Effector memory CD4-positive, alpha-beta T cell (primary cell): ENCODE measurements around the gene PPAT.
"Not testable (repeated sequence)": the region's sequence is repeated elsewhere in the genome, so short reads cannot be mapped to it uniquely, and the experiment has no call there.

Experiments
- DNase-seq, 3 donors: peaks; one replicate each; pipeline ENCODE4 v3.0.0-alpha.2; 2020
- H3K27ac ChIP-seq: 2 replicates; pipeline ENCODE4 v1.7.0; 2013; ENCODE audit warnings: mild to moderate bottlenecking, low read length, moderate library complexity; ENCODE audit not compliant: insufficient read depth, poor library complexity, severe bottlenecking
- H3K27me3 ChIP-seq: replicated peaks from 2 replicates; pipeline ENCODE4 v1.7.0; 2013; ENCODE audit warnings: mild to moderate bottlenecking, low read length; ENCODE audit not compliant: insufficient read depth, control insufficient read depth, poor library complexity, severe bottlenecking
- H3K36me3 ChIP-seq: 2 replicates; pipeline ENCODE4 v1.7.0; 2013; ENCODE audit warnings: mild to moderate bottlenecking, low read length, moderate library complexity; ENCODE audit not compliant: control insufficient read depth, insufficient read depth
- H3K4me1 ChIP-seq: 2 replicates; pipeline ENCODE4 v1.7.0; 2013; ENCODE audit warnings: low read length, mild to moderate bottlenecking; ENCODE audit not compliant: control insufficient read depth, insufficient read depth, poor library complexity, severe bottlenecking
- H3K4me3 ChIP-seq: 2 replicates; pipeline ENCODE4 v1.7.0; 2013; ENCODE audit warnings: low read length, low read depth, mild to moderate bottlenecking; ENCODE audit not compliant: insufficient read depth, poor library complexity, severe bottlenecking
- H3K9me3 ChIP-seq: 2 replicates; pipeline ENCODE4 v1.7.0; 2013; ENCODE audit warnings: mild to moderate bottlenecking, low read length, moderate library complexity; ENCODE audit not compliant: control insufficient read depth

The PPAT gene

DNA sequence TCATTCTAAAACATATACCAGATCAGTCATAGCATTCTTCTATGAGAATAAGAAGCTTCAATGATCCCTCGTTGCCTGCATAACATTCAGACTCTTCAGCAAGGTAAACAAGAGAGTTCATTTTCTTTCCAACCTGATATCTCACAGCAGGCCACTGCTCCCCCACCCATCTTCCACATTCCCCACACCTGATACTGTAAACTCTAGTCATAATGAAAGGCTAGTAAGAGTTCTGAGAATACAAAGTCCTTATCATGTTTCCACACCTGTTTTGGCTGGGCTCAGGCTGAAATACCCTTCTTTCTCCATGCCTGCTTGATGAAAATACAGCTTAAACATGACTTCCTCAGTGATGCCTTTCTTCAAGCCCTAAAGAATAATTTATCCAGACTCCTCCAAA lies 45.9 kb downstream of the PPAT start:
- H3K9me3 ChIP-seq, result no peaks in the 10 kb centered on the region
- peaks cover 4% of the 10 kb centered on the region for H3K4me1 ChIP-seq
- DNase-seq, result no peak
- no peak overlapping the region for H3K27ac ChIP-seq
- no peaks in the 10 kb centered on the region for H3K27me3 ChIP-seq
- no peak overlapping the region for H3K4me3 ChIP-seq
- no peaks in the 10 kb centered on the region for H3K36me3 ChIP-seq

DNA sequence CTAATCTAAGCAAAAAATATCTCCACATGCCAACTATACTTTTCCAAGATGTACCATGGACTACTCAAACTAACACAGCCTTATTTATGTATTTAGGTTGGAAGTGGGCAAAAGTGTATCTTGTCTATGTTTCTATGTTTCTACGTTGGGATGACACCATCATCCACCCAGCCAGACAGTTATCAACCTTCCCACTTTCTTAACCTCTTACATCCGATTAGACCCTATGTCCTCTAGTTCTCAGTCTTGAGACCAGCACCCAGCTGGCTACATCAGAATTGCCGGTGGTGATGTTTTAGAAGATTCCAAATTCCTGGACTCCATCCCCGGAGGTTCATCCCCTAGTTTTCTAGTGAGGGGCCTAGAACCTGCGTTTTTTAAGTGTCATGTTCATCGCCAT lies 47.1 kb downstream of the PPAT start:
- Histone ChIP-seq H3K4me3 (peak overlapping the region; percentile 90), H3K27me3 (no peaks in the 10 kb centered on the region), H3K4me1 (peaks cover 4% of the 10 kb centered on the region), H3K27ac (peak overlapping the region; percentile 95), H3K9me3 (no peaks in the 10 kb centered on the region), H3K36me3 (no peaks in the 10 kb centered on the region)
- DNase-seq, result no peak

DNA sequence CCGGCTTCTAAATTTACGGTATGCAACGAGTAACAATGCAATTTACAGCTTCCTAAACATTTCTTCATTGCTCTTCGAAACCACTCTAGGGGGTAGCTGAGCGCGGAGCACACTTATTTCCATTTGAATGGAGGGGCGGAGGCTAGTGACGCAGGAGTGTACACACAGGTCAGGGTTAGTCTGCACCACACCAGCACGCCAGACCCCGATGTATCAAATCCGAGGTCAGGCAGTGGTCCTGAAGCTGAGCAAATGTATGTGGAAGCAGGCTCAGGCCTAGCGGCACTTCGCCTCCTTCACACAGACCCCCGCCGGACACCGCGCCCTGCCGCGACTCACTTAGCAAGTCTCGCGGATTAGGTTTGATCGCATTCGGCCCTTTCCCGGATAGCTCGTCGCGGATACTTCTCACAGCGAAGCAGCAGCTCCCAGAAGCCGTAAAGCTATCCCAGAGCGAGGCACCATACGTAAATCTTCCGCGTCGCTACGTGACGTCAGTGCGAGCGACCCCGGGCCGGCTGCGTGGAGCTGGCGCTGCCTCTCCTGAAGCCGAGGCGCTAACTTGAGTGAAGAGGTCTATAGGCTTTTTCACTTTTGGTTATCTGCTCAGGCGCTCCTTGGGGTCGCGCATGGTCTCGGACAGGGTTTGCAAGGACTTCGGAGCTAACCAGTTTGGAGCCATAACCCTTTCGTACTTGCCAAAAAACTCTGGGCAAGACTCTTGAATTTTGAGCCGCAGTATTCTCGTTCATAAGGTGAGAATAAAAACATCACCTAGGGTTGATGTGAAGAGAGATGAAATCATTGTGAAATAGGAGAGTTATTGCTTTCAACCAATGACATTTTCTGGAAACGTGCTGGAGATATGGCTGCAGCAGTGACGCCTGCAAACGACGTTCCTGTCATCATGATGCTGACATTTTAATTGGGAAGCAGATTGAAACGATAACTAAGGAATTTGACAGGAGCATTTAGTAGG lies 48.1 kb downstream of the PPAT start, which contains the start of gene AASDH:
Gene AASDH, minus strand, starts transcription at position 469 of the 979 bp plus-strand sequence. CDS start 3,192 bp downstream, outside the sequence.
- peak within 1 kb of the TSS; percentile 95 for H3K27ac ChIP-seq
- H3K36me3 ChIP-seq, result no peaks in the 10 kb centered on the region
- no peaks in the 10 kb centered on the region for H3K27me3 ChIP-seq
- no peaks in the 10 kb centered on the region for H3K9me3 ChIP-seq
- H3K4me3 ChIP-seq, result peak within 1 kb of the TSS; percentile 90
- H3K4me1 ChIP-seq, result peaks cover 4% of the 10 kb centered on the region
- peak; percentile 89 to 91 (median 90) for DNase-seq

DNA sequence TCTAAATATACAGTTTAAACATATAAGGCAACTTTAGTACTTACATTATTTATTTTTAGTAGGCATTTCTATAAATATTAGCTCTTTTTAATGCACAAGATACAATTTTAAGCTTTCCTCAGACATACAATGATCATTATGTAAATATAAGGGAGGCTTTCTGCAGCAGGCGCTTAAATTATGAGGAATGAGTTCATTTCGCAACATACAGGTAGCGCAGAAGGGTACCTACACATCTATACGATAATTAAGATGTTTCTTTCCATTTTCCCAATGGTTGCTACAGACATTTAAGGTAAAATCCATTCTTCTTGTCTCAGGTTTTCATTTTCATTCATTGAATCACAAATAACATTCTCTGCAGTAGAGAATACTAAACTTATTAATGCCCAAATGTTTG lies 49.3 kb downstream of the PPAT start:
- no peak for DNase-seq
- Histone ChIP-seq H3K4me3 (no peak overlapping the region), H3K4me1 (peaks cover 4% of the 10 kb centered on the region), H3K36me3 (no peaks in the 10 kb centered on the region), H3K27me3 (no peaks in the 10 kb centered on the region), H3K9me3 (no peaks in the 10 kb centered on the region), H3K27ac (no peak overlapping the region)

DNA sequence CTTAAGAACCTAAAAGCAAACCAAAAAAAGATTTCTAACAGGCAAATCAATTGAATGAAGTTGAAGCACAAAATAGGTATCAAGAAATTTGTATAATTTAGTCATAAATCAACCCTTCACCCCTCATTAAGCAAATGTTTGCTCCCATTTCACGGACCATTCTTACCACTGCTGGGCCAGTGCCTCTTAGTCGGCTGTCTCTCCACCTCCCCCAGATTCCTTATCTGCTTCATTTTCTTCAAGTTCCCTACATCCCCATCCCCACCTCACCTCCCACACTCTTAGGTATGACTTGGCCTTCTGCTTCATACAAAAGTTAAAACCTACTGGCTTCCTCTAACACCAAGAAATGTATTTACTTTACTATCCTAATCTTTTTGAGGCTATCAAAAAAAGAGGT lies 60.0 kb downstream of the PPAT start:
- peaks cover 9% of the 10 kb centered on the region for H3K36me3 ChIP-seq
- no peak overlapping the region for H3K4me3 ChIP-seq
- no peaks in the 10 kb centered on the region for H3K27me3 ChIP-seq
- H3K9me3 ChIP-seq, result no peaks in the 10 kb centered on the region
- no peak for DNase-seq
- H3K4me1 ChIP-seq, result no peaks in the 10 kb centered on the region
- no peak overlapping the region for H3K27ac ChIP-seq

DNA sequence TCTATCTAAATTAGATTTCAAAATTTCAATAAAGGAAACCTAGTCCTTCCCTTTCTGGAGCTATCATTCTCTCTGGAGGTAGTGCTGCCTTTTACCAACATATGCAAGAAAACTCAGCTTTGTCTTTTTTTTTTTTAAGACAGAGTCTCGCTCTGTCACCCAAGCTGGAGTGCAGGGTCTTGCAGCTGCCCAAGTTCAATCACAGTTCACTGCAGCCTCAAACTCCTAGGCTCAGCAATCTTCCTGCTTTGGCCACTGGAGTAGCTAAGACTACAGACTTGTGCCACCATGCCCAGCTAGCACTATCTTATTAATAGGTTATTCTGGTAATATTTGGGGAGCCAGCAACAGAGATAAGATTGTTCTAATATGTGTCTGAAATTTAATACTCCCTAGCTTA lies 60.5 kb downstream of the PPAT start:
- no peaks in the 10 kb centered on the region for H3K9me3 ChIP-seq
- H3K36me3 ChIP-seq, result peaks cover 9% of the 10 kb centered on the region
- H3K4me3 ChIP-seq, result no peak overlapping the region
- H3K27ac ChIP-seq, result no peak overlapping the region
- H3K4me1 ChIP-seq, result no peaks in the 10 kb centered on the region
- DNase-seq, result no peak
- H3K27me3 ChIP-seq, result no peaks in the 10 kb centered on the region

DNA sequence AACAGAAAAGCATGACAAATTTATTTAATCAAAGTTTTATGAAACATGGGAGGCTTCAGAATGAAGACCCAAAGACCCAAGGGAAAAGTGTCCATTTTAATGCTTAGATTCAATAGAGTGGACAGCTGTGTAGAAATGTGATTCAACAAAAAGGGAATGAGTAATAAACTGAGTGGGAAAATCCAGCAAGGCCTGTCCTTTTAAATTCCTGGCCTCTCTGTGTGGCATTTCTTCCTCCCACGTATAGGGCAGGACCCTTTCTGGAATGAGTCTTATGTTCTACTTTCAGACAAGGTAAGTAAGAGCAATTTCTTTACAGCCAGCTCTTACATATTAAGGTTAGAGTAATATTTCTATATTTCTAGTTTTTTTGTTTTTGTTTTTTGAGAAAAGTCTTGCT lies 62.6 kb downstream of the PPAT start:
- no peak overlapping the region for H3K4me3 ChIP-seq
- no peaks in the 10 kb centered on the region for H3K9me3 ChIP-seq
- H3K36me3 ChIP-seq, result peaks cover 9% of the 10 kb centered on the region
- DNase-seq, result no peak
- no peak overlapping the region for H3K27ac ChIP-seq
- no peaks in the 10 kb centered on the region for H3K4me1 ChIP-seq
- no peaks in the 10 kb centered on the region for H3K27me3 ChIP-seq

GRCh38 chr4:56371426-56372220 lies 63.8 kb downstream of the PPAT start:
- Histone ChIP-seq H3K4me3 (no peak overlapping the region), H3K27ac (no peak overlapping the region), H3K27me3 (no peaks in the 10 kb centered on the region), H3K36me3 (peaks cover 9% of the 10 kb centered on the region), H3K4me1 (no peaks in the 10 kb centered on the region), H3K9me3 (no peaks in the 10 kb centered on the region)
- no peak for DNase-seq

GRCh38 chr4:56370377-56370776 lies 65.0 kb downstream of the PPAT start:
- H3K27me3 ChIP-seq, result no peaks in the 10 kb centered on the region
- no peak overlapping the region for H3K27ac ChIP-seq
- no peak overlapping the region for H3K4me3 ChIP-seq
- no peaks in the 10 kb centered on the region for H3K4me1 ChIP-seq
- DNase-seq, result no peak
- H3K9me3 ChIP-seq, result no peaks in the 10 kb centered on the region
- H3K36me3 ChIP-seq, result peaks cover 9% of the 10 kb centered on the region

DNA sequence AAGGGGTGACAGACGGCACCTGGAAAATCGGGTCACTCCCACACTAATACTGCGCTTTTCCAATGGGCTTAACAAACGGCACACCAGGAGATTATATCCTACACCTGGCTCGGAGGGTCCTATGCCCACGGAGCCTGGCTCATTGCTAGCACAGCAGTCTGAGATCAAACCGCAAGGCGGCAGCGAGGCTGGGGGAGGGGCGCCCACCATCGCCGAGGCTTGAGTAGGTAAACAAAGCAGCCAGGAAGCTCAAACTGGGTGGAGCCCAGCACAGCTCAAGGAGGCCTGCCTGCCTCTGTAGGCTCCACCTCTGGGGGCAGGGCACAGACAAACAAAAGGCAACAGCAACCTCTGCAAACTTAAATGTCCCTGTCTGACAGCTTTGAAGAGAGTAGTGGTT lies 72.4 kb downstream of the PPAT start:
- not testable (repeated sequence) for H3K36me3 ChIP-seq, DNase-seq, H3K9me3 ChIP-seq, H3K4me3 ChIP-seq, H3K27me3 ChIP-seq, H3K27ac ChIP-seq, H3K4me1 ChIP-seq
